H9 (cell line): ENCODE results near the gene VRK3. TPM values are rescaled to one million over a fixed set of nuclear protein-coding genes. Genes with fewer than 3 reads are reported as not detected.
"Not testable (repeated sequence)": the region's sequence is repeated elsewhere in the genome, so short reads cannot be mapped to it uniquely, and the experiment has no call there.

Experiments used
- DNase-seq: peaks from one replicate; pipeline ENCODE4 v3.0.0-alpha.2; 2017
- H2AFZ ChIP-seq: one replicate; pipeline ENCODE4 v1.6.1; 2013; ENCODE audit warnings: mild to moderate bottlenecking, low read length, control low read depth, moderate library complexity
- H2AK5ac ChIP-seq: 2 replicates; pipeline ENCODE4 v1.6.1; 2013; ENCODE audit warnings: low read length, control low read depth, mixed read lengths; ENCODE audit not compliant: insufficient read length
- H2BK120ac ChIP-seq: one replicate; pipeline ENCODE4 v1.6.1; 2013; ENCODE audit warnings: low read depth, mild to moderate bottlenecking, low read length, control low read depth, inconsistent platforms; ENCODE audit not compliant: poor library complexity, severe bottlenecking
- H2BK12ac ChIP-seq: 2 replicates; pipeline ENCODE4 v1.6.1; 2013; ENCODE audit warnings: low read length, control low read depth, mixed read lengths, low read depth; ENCODE audit not compliant: insufficient read length
- H2BK15ac ChIP-seq: 2 replicates; pipeline ENCODE4 v1.6.1; 2013; ENCODE audit warnings: low read depth, low read length, control low read depth
- H2BK20ac ChIP-seq: one replicate; pipeline ENCODE4 v1.6.1; 2013; ENCODE audit warnings: low read depth, mild to moderate bottlenecking, low read length, control low read depth, inconsistent platforms; ENCODE audit not compliant: poor library complexity, severe bottlenecking
- H2BK5ac ChIP-seq: 2 replicates; pipeline ENCODE4 v1.6.1; 2013; ENCODE audit warnings: low read length, control low read depth, mixed read lengths; ENCODE audit not compliant: insufficient read length
- H3K14ac ChIP-seq: 2 replicates; pipeline ENCODE4 v1.6.1; 2013; ENCODE audit warnings: low read length, control low read depth; ENCODE audit not compliant: insufficient read depth
- H3K18ac ChIP-seq: 2 replicates; pipeline ENCODE4 v1.6.1; 2013; ENCODE audit warnings: low read depth, mild to moderate bottlenecking, mixed read lengths, low read length, control low read depth; ENCODE audit not compliant: insufficient read length
- H3K23ac ChIP-seq: 2 replicates; pipeline ENCODE4 v1.6.1; 2013; ENCODE audit warnings: low read length, control low read depth, mixed read lengths, low read depth; ENCODE audit not compliant: insufficient read length
- H3K23me2 ChIP-seq: 2 replicates; pipeline ENCODE4 v1.6.1; 2013; ENCODE audit warnings: low read depth, mild to moderate bottlenecking, mixed read lengths, low read length, control low read depth; ENCODE audit not compliant: insufficient read length, poor library complexity, severe bottlenecking
- H3K27ac ChIP-seq: 2 replicates; pipeline ENCODE4 v1.5.1; 2013; ENCODE audit warnings: low read length, control low read depth, mixed read lengths, low read depth; ENCODE audit not compliant: insufficient read length
- H3K27me3 ChIP-seq: 2 replicates; pipeline ENCODE4 v1.6.1; 2013; ENCODE audit warnings: low read length, control low read depth, inconsistent platforms; ENCODE audit not compliant: insufficient read depth
- H3K4ac ChIP-seq: 2 replicates; pipeline ENCODE4 v1.6.1; 2013; ENCODE audit warnings: low read depth, mild to moderate bottlenecking, control low read depth, inconsistent platforms, low read length, moderate library complexity
- H3K4me1 ChIP-seq: 2 replicates; pipeline ENCODE4 v1.6.1; 2013; ENCODE audit warnings: low read length, control low read depth, inconsistent platforms; ENCODE audit not compliant: insufficient read depth
- H3K4me2 ChIP-seq: 2 replicates; pipeline ENCODE4 v1.6.1; 2013; ENCODE audit warnings: low read length, control low read depth, mixed read lengths; ENCODE audit not compliant: insufficient read length, insufficient read depth
- H3K56ac ChIP-seq: 2 replicates; pipeline ENCODE4 v1.6.1; 2013; ENCODE audit warnings: low read depth, mild to moderate bottlenecking, mixed read lengths, low read length, control low read depth; ENCODE audit not compliant: insufficient read length
- H3K79me1 ChIP-seq: 2 replicates; pipeline ENCODE4 v1.6.1; 2013; ENCODE audit warnings: low read depth, mild to moderate bottlenecking, moderate library complexity, low read length, control low read depth, inconsistent platforms; ENCODE audit not compliant: insufficient read depth, poor library complexity, severe bottlenecking
- H3K79me2 ChIP-seq: 2 replicates; pipeline ENCODE4 v1.6.1; 2013; ENCODE audit warnings: low read length, control low read depth, inconsistent platforms; ENCODE audit not compliant: insufficient read depth
- H3K9ac ChIP-seq: 2 replicates; pipeline ENCODE4 v1.6.1; 2013; ENCODE audit warnings: low read length, control low read depth, mixed read lengths; ENCODE audit not compliant: insufficient read length; ENCODE audit errors: extremely low read depth
- H3K9me3 ChIP-seq: one replicate; pipeline ENCODE4 v1.6.1; 2013; ENCODE audit warnings: low read depth, low read length, inconsistent platforms; ENCODE audit not compliant: control insufficient read depth
- H3T11ph ChIP-seq: one replicate; pipeline ENCODE4 v1.6.1; 2013; ENCODE audit warnings: mild to moderate bottlenecking, low read length, control low read depth, inconsistent platforms
- H4K20me1 ChIP-seq: one replicate; pipeline ENCODE4 v1.6.1; 2013; ENCODE audit not compliant: control insufficient read depth, insufficient read length, insufficient read depth
- H4K5ac ChIP-seq: 2 replicates; pipeline ENCODE4 v1.6.1; 2013; ENCODE audit warnings: low read depth, mild to moderate bottlenecking, mixed read lengths, low read length, control low read depth; ENCODE audit not compliant: insufficient read length
- H4K8ac ChIP-seq: replicated peaks from 2 replicates; pipeline ENCODE4 v1.6.1; 2013; ENCODE audit warnings: low read length, control low read depth, mixed read lengths, low read depth; ENCODE audit not compliant: insufficient read length
- H4K91ac ChIP-seq: 2 replicates; pipeline ENCODE4 v1.6.1; 2013; ENCODE audit warnings: low read depth, mild to moderate bottlenecking, moderate library complexity, mixed read lengths, low read length, control low read depth; ENCODE audit not compliant: insufficient read length
- H3K27ac Mint-ChIP-seq, 3 experiments: 2 replicates in 2 of 3; 3 replicates in 1 of 3; pipeline ENCODE4 v1.8.0; 2020 to 2021; ENCODE audit warnings: mixed read lengths in 3 of 3, mild to moderate bottlenecking in 1 of 3, moderate library complexity in 1 of 3
- H3K27me3 Mint-ChIP-seq: 2 replicates; pipeline ENCODE4 v1.8.0; 2021; ENCODE audit warnings: low read depth, mild to moderate bottlenecking, moderate library complexity, mixed read lengths
- H3K36me3 Mint-ChIP-seq, 3 experiments: 2 replicates in 2 of 3; 3 replicates in 1 of 3; pipeline ENCODE4 v1.8.0; 2020 to 2021; ENCODE audit warnings: low read depth in 3 of 3, mixed read lengths in 3 of 3; ENCODE audit not compliant: insufficient read depth in 1 of 3
- H3K4me1 Mint-ChIP-seq, 2 experiments: 2 replicates each; pipeline ENCODE4 v1.8.0; 2020; ENCODE audit warnings: mixed read lengths in 2 of 2
- H3K4me3 Mint-ChIP-seq, 2 experiments: 2 replicates in 1 of 2; 3 replicates in 1 of 2; pipeline ENCODE4 v1.8.0; 2020 to 2021; ENCODE audit warnings: mild to moderate bottlenecking in 2 of 2, mixed read lengths in 2 of 2, moderate library complexity in 1 of 2
- H3K9me3 Mint-ChIP-seq, 2 experiments: 2 replicates in 1 of 2; 3 replicates in 1 of 2; pipeline ENCODE4 v1.8.0; 2020; ENCODE audit warnings: mild to moderate bottlenecking in 2 of 2, mixed read lengths in 2 of 2, moderate library complexity in 1 of 2
- CTCF ChIP-seq: fragments of 200-600 bp; sonication (generic); conservative IDR thresholded peaks from 3 replicates; pipeline ENCODE4 v1.8.0; 2021; ENCODE audit warnings: antibody characterized with exemption, mild to moderate bottlenecking
- WGBS: extraction: QIAGEN DNeasy Blood & Tissue Kit; methylation state at CpG from one replicate; pipeline ENCODE4 v1.1.7; 2013; ENCODE audit warnings: missing lambda C conversion rate, low lambda C conversion rate, mixed read lengths; ENCODE audit not compliant: insufficient read length; ENCODE audit errors: extremely low coverage; 5-methylcytosine and 5-hydroxymethylcytosine counted together
- total RNA-seq: library from RNA; stranded (reverse); gene quantifications from 2 replicates; pipeline ENCODE4 v1.2.1, GENCODE V29; 2021

Gene VRK3
- total RNA-seq, 1 experiment from 2014 or later: 33.5 TPM

- H3K4me2 ChIP-seq: no peak overlapping the region
- H3K18ac ChIP-seq: no peak overlapping the region
- H2BK5ac ChIP-seq: no peak overlapping the region
- H4K5ac ChIP-seq: no peak overlapping the region
- H4K8ac ChIP-seq: no peak overlapping the region
- no peaks in the 10 kb centered on the region for H3K9me3 Mint-ChIP-seq
- no peak overlapping the region for H2BK120ac ChIP-seq
- no peak overlapping the region for H2BK20ac ChIP-seq
- no peaks in the 10 kb centered on the region for H3K4me1 ChIP-seq
- H2AFZ ChIP-seq: no peak overlapping the region
- H3K27ac Mint-ChIP-seq: no peak overlapping the region
- H2BK15ac ChIP-seq: no peak overlapping the region
- H3K27ac ChIP-seq: no peak overlapping the region
- H3K23ac ChIP-seq: no peak overlapping the region
- no peak overlapping the region for H2BK12ac ChIP-seq
- no peak overlapping the region for H3K14ac ChIP-seq
- no peak overlapping the region for H3K4ac ChIP-seq
- H3K79me2 ChIP-seq: no peaks in the 10 kb centered on the region
- H3K23me2 ChIP-seq: no peaks in the 10 kb centered on the region
- WGBS: no CpG with 5 or more reads among the region's 12 CpGs
- peaks cover 6% of the 10 kb centered on the region for H3K27me3 Mint-ChIP-seq
- no peak for DNase-seq
- no peaks in the 10 kb centered on the region for H3K9me3 ChIP-seq
- H3T11ph ChIP-seq: no peak overlapping the region
- H3K56ac ChIP-seq: no peak overlapping the region
- H3K9ac ChIP-seq: no peak overlapping the region
- H2AK5ac ChIP-seq: no peak overlapping the region
- 0 out of 7 replicates have a peak, but pooled peaks cover 0 to 3% (median 0%) of the 10 kb centered on the region in 3 experiments for H3K36me3 Mint-ChIP-seq
- peaks cover 3% of the 10 kb centered on the region for H4K20me1 ChIP-seq
- no peaks in the 10 kb centered on the region for H3K4me1 Mint-ChIP-seq
- H4K91ac ChIP-seq: no peak overlapping the region
- no peak for TF ChIP-seq CTCF
- no peaks in the 10 kb centered on the region for H3K27me3 ChIP-seq
- H3K4me3 Mint-ChIP-seq: no peak overlapping the region
- no peaks in the 10 kb centered on the region for H3K79me1 ChIP-seq
Observed at GRCh38 chr19:49971991-49972411, 53.2 kb downstream of the VRK3 start.

- not testable (repeated sequence) for H3K56ac ChIP-seq, H3K27ac ChIP-seq, H2BK5ac ChIP-seq, H2BK20ac ChIP-seq, H4K91ac ChIP-seq, H4K8ac ChIP-seq, H2BK12ac ChIP-seq, H3K4me1 Mint-ChIP-seq, H2AK5ac ChIP-seq, H3K4me2 ChIP-seq, H3K79me2 ChIP-seq, DNase-seq, H4K20me1 ChIP-seq, H2BK15ac ChIP-seq, H4K5ac ChIP-seq, H3K4me3 Mint-ChIP-seq, H3K4me1 ChIP-seq, H3K23me2 ChIP-seq, H3K23ac ChIP-seq, H3K9me3 Mint-ChIP-seq, H3K27me3 Mint-ChIP-seq, H2AFZ ChIP-seq, H3K27me3 ChIP-seq, H3K9ac ChIP-seq, H3T11ph ChIP-seq, H3K9me3 ChIP-seq, H3K14ac ChIP-seq, H3K79me1 ChIP-seq, H2BK120ac ChIP-seq, H3K36me3 Mint-ChIP-seq, H3K27ac Mint-ChIP-seq, H3K18ac ChIP-seq, H3K4ac ChIP-seq
- no CpG with 5 or more reads among the region's 9 CpGs for WGBS
Observed at GRCh38 chr19:49969355-49969754, 55.8 kb downstream of the VRK3 start.
